SK-N-MC (cell line): ENCODE results near the gene APCDD1.
A peak's percentile ranks its signal among the peaks of the same experiment; 100 is the strongest.

Experiments used
- EZH2 ChIP-seq: fragments of 200-600 bp; sonication (generic); IDR thresholded peaks from one replicate; pipeline ENCODE4 v1.6.1; 2017; ENCODE audit warnings: antibody characterized with exemption
- FOXP2 ChIP-seq: optimal IDR thresholded peaks from 2 replicates; pipeline ENCODE3; 2011; ENCODE audit warnings: mild to moderate bottlenecking, moderate library complexity; ENCODE audit not compliant: insufficient read depth; ENCODE audit errors: extremely low read length, control extremely low read depth
- POLR2AphosphoS5 ChIP-seq: IDR thresholded peaks from 2 replicates; pipeline ENCODE4 v1.6.1; 2012; ENCODE audit warnings: mild to moderate bottlenecking, low read depth, low read length, borderline replicate concordance

- no peak for TF ChIP-seq POLR2AphosphoS5
- no peak for TF ChIP-seq EZH2
- TF ChIP-seq FOXP2: peak; percentile 36
These were observed 10.9 kb downstream of the APCDD1 start for GRCh38 chr18:10465174-10465939.
